Islet precursor cell (in vitro differentiated cells): Measurements from ENCODE around the gene PCDHGB7.
"Not testable (repeated sequence)": the region's sequence is repeated elsewhere in the genome, so short reads cannot be mapped to it uniquely, and the experiment has no call there.

Source experiments
- DNase-seq: peaks from one replicate; pipeline ENCODE4 v3.0.0-alpha.2; 2018

Gene PCDHGB7

DNA sequence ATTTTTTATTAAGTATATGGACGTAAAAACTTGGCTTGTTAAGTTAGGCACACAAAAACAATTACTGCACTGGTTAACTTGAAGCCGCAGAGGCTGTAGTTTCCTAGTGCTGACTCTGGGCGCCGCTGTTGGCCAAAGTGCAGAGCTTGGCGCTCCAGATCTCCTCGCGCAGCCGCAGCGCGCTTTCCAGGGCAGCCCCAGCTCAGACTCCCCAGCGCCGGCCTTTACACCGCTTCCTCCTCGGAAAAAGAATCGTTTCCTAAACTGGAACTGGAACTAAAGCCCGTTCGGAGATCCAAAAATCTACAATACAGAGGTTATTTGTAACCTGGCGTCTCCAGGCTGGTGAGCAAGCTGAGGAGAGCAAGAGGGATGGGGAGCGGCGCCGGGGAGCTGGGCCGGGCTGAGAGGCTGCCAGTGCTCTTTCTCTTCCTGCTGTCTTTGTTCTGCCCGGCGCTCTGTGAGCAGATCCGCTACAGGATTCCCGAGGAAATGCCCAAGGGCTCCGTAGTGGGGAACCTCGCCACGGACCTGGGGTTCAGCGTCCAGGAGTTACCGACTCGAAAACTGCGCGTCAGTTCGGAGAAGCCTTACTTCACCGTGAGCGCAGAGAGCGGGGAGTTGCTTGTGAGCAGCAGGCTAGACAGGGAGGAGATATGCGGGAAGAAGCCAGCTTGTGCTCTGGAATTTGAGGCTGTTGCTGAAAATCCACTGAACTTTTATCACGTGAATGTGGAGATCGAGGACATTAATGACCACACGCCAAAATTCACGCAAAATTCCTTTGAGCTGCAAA is 19.5 kb upstream of the PCDHGB7 start, which contains the start of gene PCDHGB5:
Gene PCDHGB5 (plus strand): TSS at position 192 of the 796 bp plus-strand sequence. CDS start 181 bp downstream, at position 373.
- DNase-seq = not testable (repeated sequence)

DNA sequence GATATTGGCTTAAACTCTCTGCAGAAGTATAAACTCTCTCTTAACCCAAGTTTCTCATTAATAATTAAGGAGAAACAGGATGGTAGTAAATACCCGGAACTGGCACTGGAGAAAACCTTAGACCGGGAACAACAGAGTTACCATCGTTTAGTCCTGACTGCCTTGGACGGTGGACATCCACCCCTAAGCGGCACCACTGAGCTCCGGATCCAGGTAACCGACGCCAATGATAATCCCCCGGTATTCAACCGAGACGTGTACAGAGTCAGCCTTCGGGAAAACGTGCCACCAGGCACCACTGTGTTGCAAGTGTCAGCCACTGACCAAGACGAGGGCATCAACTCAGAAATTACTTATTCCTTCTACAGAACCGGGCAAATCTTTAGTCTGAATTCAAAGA is 18.9 kb upstream of the PCDHGB7 start:
- DNase-seq = no peak

DNA sequence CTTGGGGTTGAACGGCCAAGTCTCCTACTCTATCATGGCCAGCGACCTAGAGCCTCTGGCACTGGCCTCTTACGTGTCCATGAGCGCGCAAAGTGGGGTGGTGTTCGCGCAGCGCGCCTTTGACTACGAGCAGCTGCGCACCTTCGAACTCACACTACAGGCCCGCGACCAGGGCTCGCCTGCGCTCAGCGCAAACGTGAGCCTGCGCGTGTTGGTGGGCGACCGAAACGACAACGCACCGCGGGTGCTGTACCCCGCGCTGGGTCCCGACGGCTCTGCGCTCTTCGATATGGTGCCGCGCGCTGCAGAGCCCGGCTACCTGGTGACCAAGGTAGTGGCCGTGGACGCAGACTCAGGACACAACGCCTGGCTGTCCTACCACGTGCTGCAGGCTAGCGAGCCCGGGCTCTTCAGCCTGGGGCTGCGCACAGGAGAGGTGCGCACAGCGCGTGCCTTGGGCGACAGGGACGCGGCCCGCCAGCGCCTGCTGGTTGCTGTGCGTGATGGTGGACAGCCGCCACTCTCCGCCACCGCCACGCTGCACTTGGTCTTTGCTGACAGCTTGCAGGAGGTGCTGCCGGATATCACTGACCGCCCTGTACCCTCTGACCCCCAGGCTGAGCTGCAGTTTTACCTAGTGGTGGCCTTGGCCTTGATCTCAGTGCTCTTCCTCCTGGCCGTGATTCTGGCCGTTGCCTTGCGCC is 17.8 kb upstream of the PCDHGB7 start:
- DNase-seq = no peak

DNA sequence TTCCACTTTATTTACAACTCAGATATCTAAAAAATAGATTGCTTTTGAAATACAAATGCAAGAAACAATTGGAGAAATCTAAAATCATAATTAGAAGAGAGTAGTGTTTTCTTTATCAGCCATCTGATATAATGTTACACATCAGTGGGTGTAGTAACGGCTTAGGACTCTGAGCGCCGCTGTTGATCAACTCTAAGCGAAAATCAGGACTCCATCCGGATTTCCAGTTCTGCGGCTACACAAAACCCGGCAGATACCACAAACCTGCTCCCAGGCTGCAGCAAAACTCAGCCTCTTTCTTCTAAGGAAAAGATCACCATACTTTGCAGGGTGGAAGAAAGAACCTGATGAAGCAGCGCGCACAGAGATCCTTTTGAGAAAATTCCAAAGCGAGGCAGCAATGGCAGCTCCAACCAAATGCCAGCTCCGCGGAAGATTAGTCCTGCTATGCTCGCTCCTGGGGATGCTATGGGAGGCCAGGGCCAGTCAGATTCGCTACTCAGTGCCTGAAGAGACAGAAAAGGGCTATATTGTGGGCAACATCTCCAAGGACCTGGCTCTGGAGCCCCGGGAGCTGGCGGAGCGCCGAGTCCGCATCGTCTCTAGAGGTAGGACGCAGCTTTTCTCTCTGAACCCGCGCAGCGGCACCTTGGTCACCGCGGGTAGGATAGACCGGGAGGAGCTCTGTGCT is 14.8 kb upstream of the PCDHGB7 start, which contains the start of gene PCDHGA9:
Gene PCDHGA9 (plus strand): TSS at position 226 of the 691 bp plus-strand sequence. CDS start 175 bp downstream, at position 401.
- no peak for DNase-seq

DNA sequence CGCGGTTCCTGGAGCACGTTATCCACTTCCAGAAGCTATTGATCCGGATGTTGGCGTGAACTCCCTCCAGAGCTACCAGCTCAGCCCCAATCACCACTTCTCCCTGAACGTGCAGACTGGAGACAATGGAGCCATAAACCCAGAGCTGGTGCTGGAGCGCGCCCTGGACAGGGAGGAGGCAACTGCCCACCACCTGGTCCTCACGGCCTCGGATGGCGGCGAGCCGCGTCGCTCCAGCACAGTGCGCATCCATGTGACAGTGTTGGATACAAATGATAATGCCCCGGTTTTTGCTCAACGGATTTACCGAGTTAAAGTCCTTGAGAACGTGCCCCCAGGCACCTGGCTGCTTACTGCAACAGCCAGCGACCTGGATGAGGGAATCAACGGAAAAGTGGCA is 14.1 kb upstream of the PCDHGB7 start:
- DNase-seq = no peak

DNA sequence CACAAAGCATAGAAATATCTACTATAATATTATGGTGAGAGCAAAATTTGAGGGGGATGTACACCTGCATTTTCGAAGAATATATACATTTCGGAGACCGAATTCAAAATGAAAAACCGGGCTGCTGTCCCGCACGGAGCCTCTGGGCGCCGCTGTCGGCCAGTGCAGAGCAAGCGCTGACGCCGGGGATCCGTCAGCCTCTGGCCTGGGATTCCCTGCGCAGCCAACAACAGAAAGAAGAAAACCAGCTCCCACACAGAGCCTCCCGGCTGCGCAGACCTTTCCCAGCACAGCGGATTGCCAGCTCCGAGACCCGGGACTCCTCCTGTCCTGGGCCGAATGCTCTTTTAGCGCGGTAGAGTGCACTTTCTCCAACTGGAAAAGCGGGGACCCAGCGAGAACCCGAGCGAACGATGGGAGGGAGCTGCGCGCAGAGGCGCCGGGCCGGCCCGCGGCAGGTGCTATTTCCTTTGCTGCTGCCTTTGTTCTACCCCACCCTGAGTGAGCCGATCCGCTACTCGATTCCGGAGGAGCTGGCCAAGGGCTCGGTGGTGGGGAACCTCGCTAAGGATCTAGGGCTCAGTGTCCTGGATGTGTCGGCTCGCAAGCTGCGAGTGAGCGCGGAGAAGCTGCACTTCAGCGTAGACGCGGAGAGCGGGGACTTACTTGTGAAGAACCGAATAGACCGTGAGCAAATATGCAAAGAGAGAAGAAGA is 9.5 kb upstream of the PCDHGB7 start, which contains the start of gene PCDHGB6:
Gene PCDHGB6 (plus strand): TSS at position 232 of the 716 bp plus-strand sequence. CDS start 182 bp downstream, at position 414.
- peak; percentile 85 for DNase-seq

DNA sequence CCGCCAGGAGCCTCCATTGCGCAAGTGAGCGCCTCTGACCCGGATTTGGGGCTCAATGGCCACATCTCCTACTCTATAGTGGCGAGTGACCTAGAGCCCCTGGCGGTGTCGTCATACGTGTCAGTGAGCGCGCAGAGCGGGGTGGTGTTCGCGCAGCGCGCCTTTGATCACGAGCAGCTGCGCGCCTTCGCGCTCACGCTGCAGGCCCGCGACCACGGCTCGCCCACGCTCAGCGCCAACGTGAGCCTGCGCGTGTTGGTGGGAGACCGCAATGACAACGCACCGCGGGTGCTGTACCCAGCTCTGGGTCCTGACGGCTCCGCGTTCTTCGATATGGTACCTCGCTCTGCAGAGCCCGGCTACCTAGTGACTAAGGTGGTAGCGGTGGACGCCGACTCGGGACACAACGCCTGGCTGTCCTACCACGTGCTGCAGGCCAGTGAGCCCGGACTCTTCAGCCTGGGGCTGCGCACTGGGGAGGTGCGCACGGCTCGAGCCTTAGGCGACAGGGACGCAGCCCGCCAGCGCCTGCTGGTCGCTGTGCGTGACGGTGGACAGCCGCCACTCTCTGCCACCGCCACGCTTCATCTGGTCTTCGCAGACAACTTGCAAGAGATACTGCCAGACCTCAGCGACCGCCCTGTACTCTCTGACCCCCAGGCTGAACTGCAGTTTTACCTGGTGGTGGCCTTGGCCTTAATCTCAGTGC is 7.7 kb upstream of the PCDHGB7 start:
- no peak for DNase-seq

DNA sequence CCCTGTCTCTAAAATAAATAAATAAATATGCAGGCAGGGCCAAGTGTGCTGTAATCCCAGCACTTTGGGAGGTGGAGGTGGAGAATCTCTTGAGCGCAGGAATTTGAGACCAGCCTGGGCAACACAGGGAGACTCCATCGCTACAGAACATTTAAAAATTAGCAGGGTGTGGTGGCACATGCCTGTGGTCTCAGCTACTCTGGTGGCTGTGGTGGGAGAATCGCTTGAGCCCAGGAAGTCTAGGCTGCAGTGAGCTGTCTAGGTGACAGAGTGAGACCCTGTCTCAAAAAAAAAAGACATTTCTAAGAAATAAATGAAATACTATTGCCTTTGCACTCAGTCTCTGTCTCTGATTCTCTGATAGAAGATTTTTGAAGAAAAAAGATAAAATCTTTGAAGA is 5.9 kb upstream of the PCDHGB7 start:
- no peak for DNase-seq

DNA sequence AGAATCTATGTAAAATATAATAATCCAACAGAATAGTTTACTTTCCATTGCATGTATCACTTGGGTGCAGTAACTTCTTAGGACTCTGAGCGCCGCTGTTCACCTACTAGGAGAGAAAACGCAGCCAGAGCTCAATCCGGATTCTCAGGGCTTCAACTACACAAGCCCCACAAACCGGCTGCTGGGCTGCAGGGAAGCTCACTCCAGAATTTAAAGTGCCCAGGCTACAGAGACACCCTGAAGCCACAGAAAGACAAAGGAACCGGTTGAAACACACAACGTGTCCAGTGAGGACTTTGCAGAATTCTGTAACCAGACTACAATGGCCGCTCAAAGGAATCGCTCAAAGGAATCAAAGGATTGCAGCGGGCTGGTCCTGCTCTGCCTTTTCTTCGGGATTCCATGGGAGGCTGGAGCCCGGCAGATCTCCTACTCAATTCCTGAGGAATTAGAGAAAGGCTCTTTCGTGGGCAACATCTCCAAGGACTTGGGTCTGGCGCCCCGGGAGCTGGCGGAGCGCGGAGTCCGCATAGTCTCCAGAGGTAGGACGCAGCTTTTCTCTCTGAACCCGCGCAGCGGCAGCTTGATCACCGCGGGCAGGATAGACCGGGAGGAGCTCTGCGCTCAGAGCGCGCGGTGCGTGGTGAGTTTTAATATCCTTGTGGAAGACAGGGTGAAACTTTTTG is 4.5 kb upstream of the PCDHGB7 start, which contains the start of gene PCDHGA10:
Gene PCDHGA10 (plus strand): TSS at position 134 of the 686 bp plus-strand sequence. CDS start 189 bp downstream, at position 323.
- no peak for DNase-seq

DNA sequence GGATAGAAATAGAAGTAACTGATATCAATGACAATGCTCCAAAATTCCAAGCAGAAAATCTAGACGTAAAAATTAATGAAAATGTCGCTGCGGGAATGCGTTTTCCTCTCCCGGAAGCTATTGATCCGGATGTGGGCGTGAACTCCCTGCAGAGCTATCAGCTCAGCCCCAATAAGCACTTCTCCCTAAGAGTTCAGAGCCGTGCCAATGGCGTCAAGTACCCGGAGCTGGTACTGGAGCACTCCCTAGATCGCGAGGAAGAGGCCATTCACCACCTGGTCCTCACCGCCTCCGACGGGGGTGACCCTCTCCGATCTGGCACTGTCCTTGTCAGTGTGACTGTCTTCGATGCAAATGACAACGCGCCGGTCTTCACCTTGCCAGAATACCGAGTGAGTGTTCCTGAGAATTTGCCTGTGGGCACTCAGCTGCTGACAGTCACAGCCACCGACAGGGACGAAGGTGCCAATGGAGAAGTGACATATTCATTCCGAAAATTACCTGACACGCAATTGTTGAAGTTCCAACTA is 3.9 kb upstream of the PCDHGB7 start:
- no peak for DNase-seq

DNA sequence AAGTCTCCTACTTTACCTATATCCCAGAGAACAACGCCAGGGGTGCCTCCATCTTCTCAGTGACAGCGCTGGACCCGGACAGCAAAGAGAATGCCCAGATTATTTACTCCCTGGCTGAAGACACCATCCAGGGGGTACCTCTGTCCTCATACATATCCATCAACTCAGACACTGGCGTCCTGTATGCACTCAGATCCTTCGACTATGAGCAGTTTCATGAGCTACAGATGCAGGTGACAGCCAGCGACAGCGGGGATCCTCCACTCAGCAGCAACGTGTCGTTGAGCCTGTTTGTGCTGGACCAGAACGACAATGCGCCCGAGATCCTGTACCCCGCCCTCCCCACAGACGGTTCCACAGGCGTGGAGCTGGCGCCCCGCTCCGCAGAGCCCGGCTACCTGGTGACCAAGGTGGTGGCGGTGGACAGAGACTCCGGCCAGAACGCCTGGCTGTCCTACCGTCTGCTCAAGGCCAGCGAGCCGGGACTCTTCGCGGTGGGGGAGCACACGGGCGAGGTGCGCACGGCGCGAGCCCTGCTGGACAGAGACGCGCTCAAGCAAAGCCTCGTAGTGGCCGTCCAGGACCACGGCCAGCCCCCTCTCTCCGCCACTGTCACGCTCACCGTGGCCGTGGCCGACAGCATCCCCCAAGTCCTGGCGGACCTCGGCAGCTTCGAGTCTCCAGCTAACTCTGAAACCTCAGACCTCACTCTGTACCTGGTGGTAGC is 2.8 kb upstream of the PCDHGB7 start:
- DNase-seq = not testable (repeated sequence)

DNA sequence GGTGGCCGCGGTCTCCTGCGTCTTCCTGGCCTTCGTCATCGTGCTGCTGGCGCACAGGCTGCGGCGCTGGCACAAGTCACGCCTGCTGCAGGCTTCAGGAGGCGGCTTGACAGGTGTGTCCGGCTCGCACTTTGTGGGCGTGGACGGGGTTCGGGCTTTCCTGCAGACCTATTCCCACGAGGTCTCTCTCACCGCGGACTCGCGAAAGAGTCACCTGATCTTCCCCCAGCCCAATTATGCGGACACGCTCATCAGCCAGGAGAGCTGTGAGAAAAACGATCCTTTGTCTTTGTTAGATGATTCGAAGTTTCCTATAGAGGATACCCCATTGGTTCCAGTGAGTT is 2.2 kb upstream of the PCDHGB7 start:
- not testable (repeated sequence) for DNase-seq

DNA sequence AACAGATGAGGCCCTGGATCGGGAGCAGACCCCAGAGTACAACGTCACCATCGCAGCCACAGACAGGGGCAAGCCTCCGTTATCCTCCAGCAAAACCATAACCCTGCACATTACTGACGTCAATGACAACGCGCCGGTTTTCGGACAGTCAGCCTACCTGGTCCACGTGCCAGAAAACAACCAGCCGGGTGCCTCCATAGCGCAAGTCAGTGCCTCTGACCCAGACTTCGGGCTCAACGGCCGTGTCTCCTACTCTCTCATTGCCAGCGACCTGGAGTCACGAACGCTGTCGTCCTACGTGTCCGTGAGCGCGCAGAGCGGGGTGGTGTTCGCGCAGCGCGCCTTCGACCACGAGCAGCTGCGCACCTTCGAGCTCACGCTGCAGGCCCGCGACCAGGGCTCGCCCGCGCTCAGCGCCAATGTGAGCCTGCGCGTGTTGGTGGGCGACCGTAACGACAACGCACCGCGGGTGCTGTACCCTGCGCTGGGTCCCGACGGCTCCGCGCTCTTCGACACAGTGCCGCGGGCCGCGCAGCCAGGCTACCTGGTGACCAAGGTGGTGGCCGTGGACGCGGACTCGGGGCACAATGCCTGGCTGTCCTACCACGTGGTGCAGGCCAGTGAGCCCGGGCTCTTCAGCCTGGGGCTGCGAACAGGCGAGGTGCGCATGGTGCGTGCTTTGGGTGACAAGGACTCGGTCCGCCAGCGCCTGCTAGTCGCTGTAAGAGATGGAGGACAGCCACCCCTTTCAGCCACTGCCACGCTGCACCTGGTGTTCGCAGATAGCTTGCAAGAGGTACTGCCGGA is 1.8 kb downstream of the PCDHGB7 start:
- DNase-seq = no peak

DNA sequence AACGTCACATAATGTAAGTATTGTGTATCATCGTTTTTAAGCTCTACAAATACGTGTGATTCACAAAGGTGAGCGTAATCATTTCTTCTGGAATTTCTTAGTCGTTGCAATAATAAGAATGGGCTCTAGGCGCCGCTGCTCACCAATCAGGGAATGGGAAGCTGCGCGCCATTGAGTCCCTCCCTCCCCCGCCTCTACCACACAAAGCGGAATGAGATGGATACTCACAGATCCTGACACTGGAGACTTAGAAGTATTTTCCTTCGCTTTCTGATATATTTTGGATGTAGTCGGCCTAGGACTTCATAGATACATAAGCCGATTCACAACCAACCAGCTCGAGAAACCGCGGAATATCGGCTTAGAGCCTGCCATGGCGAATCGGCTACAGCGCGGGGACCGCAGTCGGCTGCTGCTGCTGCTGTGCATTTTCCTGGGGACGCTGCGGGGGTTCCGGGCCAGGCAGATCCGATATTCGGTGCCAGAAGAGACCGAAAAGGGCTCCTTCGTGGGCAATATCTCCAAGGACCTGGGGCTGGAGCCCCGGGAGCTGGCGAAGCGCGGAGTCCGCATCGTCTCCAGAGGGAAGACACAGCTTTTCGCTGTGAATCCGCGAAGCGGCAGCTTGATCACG is 3.5 kb downstream of the PCDHGB7 start, which contains the start of gene PCDHGA11:
Gene PCDHGA11 (plus strand): TSS at position 197 of the 634 bp plus-strand sequence. CDS start 177 bp downstream, at position 374.
- DNase-seq = peak; percentile 75

DNA sequence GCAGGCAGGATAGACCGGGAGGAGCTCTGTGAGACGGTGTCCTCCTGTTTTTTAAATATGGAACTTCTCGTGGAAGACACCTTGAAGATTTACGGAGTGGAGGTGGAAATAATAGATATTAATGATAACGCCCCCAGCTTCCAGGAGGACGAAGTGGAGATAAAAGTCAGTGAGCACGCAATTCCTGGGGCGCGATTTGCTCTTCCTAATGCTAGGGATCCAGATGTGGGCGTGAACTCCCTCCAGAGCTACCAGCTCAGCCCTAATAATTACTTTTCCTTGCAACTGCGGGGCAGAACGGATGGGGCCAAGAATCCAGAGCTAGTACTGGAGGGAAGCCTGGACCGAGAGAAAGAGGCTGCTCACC is 4.0 kb downstream of the PCDHGB7 start:
- no peak for DNase-seq

DNA sequence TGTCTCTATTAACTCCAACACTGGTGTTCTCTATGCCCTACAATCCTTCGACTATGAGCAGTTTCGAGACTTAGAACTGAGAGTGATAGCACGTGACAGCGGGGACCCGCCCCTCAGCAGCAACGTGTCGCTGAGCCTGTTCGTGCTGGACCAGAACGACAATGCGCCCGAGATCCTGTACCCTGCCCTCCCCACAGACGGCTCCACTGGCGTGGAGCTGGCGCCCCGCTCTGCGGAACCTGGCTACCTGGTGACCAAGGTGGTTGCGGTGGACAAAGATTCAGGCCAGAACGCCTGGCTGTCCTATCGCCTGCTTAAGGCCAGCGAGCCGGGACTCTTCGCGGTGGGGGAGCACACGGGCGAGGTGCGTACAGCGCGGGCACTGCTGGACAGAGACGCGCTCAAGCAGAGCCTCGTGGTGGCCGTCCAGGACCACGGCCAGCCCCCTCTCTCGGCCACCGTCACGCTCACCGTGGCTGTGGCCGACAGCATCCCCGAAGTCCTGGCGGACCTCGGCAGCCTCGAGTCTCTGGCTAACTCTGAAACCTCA is 5.3 kb downstream of the PCDHGB7 start:
- DNase-seq = no peak

DNA sequence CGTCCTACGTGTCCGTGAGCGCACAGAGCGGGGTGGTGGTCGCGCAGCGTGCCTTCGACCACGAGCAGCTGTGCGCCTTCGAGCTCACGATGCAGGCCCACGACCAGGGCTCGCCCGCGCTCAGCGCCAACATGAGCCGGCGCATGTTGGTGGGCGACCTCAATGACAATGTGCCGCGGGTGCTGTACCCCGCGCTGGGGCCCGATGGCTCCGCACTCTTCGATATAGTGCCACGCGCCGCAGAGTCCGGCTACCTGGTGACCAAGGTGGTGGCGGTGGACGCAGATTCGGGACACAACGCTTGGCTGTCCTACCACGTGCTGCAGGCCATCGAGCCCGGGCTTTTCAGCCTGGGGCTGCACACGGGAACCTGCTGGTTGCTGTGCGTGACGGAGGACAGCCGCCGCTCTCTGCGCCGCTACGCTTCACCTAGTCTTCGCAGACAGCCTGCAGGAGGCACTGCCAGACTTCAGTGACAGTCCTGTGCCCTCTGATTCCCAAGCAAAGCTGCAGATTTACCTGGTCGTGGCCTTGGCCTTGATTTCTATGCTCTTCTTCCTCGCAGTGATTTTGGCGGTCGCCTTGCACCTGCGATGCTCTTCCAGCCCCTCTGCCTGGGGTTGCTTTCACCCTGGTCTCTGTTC is 10.4 kb downstream of the PCDHGB7 start:
- DNase-seq = no peak
